CD4-positive, alpha-beta T cell treated with Interleukin-4 for 1 hour (primary cell): ENCODE results near the gene CHMP4B.

Source experiments
- DNase-seq, 2 donors: peaks; one replicate each; pipeline ENCODE4 v3.0.0-alpha.2; 2020 to 2022

CHMP4B gene, protein sequence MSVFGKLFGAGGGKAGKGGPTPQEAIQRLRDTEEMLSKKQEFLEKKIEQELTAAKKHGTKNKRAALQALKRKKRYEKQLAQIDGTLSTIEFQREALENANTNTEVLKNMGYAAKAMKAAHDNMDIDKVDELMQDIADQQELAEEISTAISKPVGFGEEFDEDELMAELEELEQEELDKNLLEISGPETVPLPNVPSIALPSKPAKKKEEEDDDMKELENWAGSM

DNA sequence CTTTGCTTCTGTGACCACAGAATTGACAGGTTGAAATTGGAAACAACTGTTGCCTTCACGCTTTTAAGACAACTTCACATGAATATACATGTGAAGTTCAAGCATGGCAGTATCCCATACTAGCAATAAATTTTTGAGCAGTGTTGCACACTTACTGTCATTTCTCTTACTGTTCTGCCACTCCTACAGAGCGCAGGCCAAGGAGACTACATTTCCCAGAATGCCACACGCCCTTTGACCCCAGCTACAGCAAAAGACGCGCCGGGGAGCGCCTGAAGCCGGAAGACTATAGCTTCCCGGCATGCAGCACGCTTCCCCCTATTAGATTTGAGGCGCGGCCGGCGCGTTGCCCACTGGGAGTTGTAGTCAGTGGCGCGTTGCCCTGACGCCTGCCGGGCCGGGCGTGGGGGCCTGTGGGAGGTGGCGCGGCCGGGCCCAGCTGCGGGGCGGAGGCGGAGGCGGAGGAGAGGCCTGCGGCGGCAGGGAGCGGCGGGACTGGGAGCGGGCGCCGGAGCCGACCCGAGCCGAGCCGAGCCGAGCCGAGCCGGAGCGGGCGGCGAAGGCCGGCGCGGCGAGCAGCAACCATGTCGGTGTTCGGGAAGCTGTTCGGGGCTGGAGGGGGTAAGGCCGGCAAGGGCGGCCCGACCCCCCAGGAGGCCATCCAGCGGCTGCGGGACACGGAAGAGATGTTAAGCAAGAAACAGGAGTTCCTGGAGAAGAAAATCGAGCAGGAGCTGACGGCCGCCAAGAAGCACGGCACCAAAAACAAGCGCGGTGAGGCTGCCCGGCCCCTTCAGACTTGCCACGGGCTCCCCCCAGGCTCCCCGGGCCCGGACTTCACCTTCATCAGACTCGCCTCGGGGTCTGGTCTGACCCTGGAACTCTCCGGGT, at the start of gene CHMP4B:
CHMP4B (plus strand) TSS at position 464 of the 891 bp plus-strand sequence; CDS start at position 585, 121 bp downstream.
- DNase-seq = peak; percentile 98 to 99

GRCh38 chr20:33761698-33762250, 49.4 kb upstream of the CHMP4B start:
- DNase-seq = no peak

DNA sequence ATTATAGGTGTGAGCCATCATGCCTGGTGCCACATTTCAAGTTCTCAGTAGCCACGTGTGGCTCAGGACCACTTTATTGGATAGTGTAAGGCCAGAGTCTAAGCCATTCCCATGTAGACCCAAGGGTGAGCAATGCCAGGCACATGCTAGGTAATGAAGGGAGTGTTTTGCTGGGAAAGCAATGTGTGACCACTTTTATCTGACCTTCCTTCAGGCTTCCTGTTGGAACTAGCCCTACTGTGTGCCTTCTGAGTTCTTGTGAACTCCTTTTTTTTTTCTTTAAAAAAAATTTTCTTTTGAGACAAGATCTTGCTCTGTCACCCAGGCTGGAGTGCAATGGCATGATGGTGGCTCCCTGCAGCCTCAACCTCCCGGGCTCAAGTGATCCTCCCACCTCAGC, 46.0 kb upstream of the CHMP4B start:
- no peak for DNase-seq

GRCh38 chr20:33765592-33765991, 45.6 kb upstream of the CHMP4B start:
- no peak for DNase-seq

GRCh38 chr20:33766686-33767085, 44.5 kb upstream of the CHMP4B start:
- no peak for DNase-seq

GRCh38 chr20:33767777-33768138, 43.4 kb upstream of the CHMP4B start:
- DNase-seq = no peak

DNA sequence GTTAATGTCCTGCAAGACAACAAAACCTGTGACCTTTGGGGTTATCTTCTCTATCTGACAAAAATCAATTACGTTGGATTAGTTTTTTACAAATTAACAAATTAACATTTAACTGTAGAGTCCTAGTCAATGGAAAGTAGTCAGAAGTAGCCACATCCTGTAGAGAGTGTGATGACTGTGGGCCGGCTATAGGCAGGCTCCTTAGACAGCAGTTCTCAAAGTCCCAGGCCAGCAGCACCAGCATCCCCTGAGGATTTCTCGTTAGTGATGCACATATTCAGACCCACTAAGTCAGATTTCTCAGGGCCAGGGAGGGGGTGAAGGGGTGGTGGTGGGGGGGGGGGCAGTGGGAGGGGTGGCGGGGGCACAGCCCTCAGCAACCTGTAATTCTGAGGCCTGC, 42.1 kb upstream of the CHMP4B start:
- DNase-seq = no peak

- no peak for DNase-seq
Observed at GRCh38 chr20:33770005-33770404, 41.1 kb upstream of the CHMP4B start.

- no peak for DNase-seq
Observed at GRCh38 chr20:33771938-33772337, 39.2 kb upstream of the CHMP4B start.

- DNase-seq = no peak
Observed at GRCh38 chr20:33772439-33772838, 38.7 kb upstream of the CHMP4B start.

GRCh38 chr20:33773412-33774089, 37.6 kb upstream of the CHMP4B start:
- peak in 1 of 2 donors; percentile 45 for DNase-seq

DNA sequence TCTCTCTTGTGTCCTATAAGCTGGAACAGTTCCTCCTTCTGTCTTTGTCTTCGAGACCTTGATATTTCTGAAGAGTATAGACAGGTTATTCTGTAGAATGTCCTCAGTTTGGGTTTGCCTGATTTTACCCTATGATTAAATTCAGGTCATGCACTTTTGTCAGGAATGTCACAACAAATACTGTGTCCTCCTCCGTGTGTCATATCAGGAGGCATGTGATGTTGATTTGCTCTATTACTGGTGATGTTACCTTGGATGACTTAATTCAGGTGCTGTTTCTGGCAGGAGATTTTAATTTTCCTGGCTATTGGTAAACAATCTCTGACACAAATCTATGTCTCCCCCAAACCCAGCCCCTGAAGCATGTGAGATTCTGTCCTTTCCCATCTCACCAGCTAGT, 33.3 kb upstream of the CHMP4B start:
- no peak for DNase-seq

- no peak for DNase-seq
Observed at GRCh38 chr20:33781133-33781532, 30.0 kb upstream of the CHMP4B start.

GRCh38 chr20:33781945-33782344, 29.2 kb upstream of the CHMP4B start:
- DNase-seq = no peak

DNA sequence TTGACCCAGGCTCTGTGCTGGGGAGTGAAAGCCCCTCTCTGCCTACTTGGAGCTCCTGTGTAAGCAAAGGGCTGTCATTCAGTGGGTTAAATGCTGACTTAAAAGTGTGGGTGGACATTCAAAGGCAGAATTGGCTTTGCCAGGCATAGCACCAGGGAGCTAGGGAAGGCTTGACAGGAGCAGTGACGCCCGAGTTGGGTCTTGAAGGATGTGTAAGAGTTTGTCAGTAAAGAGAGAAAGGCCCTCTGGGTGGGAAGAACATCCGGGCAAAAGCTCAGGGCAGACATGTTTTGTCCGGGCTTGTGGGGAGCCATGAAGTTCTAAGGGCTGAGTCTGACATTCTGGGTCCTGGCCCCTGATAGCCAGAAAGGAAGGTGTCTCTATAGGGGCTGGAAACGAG, 27.9 kb upstream of the CHMP4B start:
- no peak for DNase-seq

- no peak for DNase-seq
Observed at GRCh38 chr20:33783818-33784217, 27.3 kb upstream of the CHMP4B start.

- no peak for DNase-seq
Observed at GRCh38 chr20:33784225-33784624, 26.9 kb upstream of the CHMP4B start.

- DNase-seq = no peak
Observed at GRCh38 chr20:33785503-33785902, 25.6 kb upstream of the CHMP4B start.

DNA sequence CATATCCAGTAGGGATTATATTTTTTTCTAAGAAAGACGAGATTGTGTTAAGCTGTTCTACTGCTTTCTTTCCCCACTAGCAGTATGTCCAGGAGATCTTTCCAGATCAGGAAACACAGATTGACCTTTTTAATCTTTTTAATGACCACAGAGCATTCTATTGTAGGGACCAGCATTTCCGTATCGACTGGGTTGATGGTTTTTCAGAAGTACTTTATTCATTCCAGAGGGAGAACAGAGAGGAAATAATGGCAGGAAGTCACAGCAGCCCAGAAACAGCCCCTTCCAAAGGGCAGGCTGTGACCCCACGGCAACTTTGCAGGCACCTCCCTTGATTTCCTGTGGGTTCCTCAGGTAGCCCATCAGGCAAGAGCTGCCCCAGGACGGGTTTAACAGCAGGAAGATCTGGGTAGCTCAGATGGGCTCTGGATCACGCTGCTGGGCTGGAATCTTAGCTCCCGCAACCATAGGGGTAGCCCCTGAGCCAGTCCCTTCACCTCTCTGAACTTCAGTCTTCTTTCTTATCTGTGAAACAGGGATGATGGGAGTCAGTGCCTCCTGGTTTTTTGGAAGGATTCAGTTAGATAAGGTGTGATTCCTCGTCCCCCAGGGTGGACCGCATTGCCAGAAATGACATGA, 23.8 kb upstream of the CHMP4B start:
- no peak for DNase-seq

GRCh38 chr20:33788351-33789049, 22.6 kb upstream of the CHMP4B start:
- DNase-seq = no peak

GRCh38 chr20:33789109-33789857, 21.9 kb upstream of the CHMP4B start:
- no peak for DNase-seq

- DNase-seq = no peak
Observed at GRCh38 chr20:33789858-33790182, 21.3 kb upstream of the CHMP4B start.
